HG03196 (cell line): Measurements from ENCODE around the gene NRG4.
"Not testable (repeated sequence)": the region's sequence is repeated elsewhere in the genome, so short reads cannot be mapped to it uniquely, and the experiment has no call there.

Source experiments
- ATAC-seq: cut with Tn5 transposase; IDR thresholded peaks from one replicate; pipeline ENCODE4 v1.9.1; 2021; ENCODE audit not compliant: unreplicated experiment

The NRG4 gene

DNA sequence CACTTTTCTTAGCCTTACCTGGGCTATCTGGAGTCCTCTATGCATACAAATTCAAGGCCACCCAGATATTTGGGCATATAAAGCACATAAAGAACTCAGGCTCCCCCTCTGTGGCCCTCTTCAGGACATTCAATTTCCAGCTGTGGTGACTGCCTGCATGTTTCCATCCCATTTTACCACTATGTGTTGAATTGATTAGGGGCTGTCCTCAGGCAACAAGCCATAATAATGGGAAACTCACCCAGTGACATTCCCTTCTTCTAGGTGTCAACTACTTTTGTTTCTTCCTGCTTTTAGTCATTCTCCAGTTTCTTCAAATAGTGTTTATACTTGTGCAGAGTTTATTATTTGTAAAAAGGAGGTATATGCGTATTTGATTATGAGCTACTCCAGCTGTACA is 18.0 kb downstream of the NRG4 start:
- no peak for ATAC-seq

DNA sequence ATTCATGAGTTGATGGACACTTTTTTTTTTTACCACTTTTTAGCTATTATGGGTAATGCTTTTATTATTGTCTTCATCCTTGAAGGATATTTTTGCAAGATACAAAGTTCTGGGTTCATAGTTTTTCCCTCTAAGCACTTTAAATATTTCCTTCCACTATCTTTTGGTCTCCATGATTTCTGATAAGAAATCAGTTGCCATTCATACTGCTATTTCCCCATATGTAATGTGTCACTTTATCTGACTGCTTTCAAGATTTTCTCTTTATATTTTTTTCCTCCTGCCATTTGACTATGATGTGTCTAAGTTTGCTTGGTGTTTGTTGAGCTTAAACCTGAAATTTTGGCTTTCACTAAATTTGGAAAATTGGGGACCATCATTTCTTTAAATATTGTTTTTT is 19.3 kb downstream of the NRG4 start:
- no peak for ATAC-seq

DNA sequence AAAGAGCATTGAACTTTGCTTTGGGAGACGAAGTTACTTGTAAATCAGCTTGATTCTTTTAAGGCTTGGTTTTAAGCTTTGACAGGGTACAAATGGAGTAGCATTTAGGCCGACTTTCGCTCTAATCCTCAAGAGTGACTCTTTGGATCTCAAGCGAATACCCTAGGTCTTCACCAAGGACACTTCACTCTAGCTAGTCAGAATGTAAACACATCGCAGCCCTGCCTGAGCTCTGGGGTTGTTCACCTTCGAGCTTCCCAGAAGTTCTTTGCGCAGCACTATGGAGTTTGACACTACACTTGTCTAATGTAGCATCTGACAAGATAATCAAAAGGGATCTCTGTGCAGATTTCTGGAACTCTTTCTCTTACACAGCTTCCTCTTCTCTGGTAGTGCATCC is 22.3 kb downstream of the NRG4 start:
- no peak for ATAC-seq

DNA sequence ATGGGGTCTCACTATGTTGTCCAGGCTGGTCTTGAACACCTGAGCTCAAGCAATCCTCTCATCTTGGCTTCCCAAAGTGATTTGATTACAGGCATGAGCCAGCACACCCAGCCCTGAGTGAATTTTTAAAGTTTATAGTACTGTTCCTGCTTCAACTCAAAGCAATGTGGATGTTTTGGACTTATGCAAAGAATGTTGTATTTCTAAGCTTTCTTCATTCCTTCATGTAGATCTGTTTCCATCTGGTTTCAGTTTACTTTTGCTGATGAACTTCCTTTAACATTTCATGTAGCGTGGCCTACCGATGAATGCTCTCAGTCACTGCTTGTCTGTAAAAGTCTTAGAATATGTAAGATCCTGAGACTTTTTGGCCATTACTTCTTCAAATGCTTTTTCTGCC is 23.2 kb downstream of the NRG4 start:
- ATAC-seq: no peak

DNA sequence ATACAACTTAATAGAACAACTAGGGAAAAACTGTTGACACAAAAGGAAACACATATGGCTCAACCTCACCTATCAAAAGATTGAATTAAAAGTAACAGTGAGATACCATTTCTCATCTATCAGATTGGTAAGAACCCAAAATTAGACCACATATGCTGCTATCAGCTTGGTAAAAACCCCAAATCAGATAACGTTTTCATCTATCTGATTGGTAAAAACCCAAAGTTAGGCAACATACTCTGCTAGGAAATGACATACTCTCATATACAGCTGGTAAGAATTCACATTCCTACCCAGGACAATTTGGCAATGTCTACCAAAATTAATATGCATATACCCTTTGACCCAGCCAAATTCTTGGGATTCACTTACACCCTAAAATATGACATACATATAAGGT is 26.3 kb downstream of the NRG4 start:
- ATAC-seq: no peak

DNA sequence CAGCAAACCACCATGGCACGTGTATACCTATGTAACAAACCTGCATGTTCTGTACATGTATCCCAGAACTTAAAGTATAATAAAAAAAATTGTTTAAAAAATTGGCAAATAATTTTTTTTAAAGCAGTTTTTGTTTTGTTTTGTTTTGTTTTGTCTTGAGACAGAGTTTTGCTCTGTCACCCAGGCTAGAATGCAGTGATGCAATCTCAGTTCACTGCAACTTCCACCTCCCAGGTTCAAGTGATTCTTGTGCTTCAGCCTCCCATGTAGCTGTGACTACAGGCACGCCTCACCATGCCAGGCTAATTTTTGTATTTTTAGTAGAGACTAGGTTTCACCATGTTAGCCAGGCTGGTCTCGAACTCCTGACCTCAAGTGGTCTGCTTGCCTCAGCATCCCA is 27.5 kb downstream of the NRG4 start:
- ATAC-seq: not testable (repeated sequence)

DNA sequence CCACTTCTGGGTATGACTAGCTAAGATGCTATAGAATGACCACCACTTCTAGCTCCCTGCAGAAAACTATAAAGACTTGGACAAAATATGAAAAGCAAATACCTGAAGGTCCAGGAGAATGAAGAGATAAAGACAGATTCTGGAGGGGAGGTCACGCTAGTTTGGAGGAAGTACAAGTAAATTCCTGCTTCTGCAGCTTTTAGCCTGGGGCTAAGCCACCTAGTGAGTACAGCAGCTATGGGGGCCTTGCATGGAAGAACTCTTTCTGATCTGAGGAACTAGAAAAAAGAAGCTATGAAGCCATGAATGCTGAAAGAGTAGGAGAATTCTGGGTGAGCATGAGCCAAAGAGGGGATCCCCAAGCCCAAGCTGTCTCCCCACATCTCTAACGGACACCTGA is 29.8 kb downstream of the NRG4 start:
- ATAC-seq: no peak

DNA sequence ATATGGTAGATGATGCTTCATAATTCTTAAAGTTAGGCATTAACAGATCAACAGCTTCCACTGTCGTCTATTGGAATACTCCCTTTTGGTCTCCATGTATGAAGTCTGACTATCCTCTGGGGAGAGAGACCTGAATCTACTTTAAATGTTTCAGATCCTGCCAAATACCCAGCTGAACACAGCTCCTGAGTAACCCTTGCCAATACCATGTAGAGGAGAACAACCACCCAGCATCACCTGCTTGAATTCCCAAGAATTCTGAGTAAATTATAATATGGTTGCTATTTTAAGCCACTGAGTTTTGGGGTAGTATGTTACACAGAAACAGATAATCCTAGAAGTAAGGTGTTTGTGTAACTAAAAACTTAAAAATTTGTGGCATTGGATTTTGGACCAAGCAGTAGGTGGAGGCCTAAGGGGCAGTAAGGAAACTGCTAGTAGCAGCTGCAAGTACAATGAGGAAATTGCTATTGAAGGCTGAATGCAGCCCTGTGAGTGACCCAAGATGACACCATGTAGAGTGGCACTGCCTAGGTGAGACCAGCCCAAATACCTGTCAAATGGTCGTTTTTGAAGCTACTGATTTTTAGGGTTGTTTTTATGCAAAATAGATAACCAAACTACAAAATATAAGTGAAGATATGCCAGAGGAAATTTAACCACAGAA is 30.9 kb downstream of the NRG4 start:
- ATAC-seq: no peak

DNA sequence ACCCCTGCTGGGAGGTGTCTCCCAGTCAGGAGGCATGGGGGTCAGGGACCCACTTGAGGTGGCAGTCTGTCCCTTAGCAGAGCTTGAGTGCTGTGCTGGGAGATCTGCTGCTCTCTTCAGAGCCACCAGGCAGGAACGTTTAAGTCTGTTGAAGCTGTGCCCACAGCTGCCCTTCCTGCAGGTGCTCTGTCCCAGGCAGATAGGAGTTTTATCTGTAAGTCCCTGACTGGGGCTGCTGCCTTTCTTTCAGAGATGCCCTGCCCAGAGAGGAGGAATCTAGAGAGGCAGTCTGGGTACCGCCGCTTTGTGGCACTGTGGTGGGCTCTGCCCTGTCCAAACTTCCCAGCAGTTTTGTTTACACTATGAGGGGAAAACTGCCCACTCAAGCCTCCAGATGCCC is 35.5 kb downstream of the NRG4 start:
- not testable (repeated sequence) for ATAC-seq

DNA sequence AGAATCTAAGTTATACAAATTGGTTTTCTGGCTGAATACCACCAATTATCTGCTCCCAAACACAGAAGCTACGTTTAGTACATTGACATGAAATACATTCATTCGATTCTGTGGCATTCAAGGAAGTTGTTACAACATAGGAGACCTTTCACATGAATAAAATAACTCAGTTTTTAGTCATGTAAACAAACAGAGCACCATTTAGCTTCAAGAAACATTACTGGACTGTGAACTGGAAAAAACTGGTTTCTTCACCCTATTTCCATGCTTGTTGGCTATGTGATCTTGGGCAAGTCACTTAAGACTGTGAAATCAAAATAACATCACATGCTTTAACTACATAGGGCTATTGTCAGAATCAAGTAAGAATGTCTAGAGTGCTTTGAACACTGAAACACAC is 46.2 kb downstream of the NRG4 start:
- no peak for ATAC-seq

DNA sequence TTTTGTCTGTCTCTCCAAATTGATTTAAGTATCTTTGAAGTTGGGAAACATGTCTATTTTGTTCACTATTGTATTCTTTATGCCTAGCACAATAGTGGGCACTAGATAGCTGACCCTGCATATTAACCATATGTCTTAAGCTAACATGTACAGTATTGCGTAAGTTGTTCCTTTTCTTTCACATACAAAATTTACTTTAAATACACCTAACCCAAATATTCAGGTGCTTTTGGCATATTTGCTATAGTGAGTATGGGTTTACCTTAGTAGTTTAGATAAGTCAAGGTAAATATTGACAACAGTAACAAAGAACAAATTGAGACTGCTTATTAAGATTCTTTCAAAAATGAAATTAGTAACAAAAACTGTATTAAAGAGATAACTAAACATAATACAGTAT is 50.9 kb downstream of the NRG4 start:
- ATAC-seq: no peak

DNA sequence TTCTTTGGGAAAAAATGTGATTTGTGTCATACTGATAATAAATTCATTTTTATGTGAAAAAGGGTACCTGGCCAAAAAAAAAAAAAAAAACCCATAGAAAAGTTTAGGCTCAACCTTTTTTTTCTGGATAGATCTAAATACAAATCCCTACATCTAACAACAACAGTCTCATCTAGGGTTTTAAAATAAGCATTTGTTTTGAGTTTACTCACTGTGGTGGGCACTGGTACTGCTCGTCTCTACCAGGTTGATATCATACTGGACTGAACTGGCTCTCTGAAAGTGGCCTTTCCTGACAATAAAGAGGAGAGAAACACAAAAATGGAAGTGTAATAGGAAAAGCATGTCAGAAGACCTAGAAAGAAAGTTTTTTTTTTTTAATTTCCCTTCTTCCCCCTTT is 56.5 kb downstream of the NRG4 start:
- no peak for ATAC-seq

DNA sequence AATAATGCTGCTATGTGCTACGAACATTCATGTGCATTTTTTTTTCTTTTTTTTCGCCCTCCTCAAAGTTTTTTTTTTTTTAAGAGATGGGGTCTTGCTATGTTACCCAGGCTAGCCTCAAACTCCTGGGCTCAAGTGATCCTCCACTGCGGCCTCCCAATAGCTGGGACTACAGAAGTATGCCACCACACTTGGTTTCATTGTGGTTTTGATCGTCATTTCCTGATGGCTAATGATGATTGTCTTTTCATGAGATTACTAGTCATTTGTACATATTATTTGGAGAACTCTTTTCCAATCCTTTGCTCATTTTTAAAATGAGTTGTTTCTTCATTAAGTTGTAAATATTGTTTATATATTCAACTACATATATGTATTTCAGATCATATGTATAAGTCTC is 59.7 kb downstream of the NRG4 start:
- ATAC-seq: no peak

DNA sequence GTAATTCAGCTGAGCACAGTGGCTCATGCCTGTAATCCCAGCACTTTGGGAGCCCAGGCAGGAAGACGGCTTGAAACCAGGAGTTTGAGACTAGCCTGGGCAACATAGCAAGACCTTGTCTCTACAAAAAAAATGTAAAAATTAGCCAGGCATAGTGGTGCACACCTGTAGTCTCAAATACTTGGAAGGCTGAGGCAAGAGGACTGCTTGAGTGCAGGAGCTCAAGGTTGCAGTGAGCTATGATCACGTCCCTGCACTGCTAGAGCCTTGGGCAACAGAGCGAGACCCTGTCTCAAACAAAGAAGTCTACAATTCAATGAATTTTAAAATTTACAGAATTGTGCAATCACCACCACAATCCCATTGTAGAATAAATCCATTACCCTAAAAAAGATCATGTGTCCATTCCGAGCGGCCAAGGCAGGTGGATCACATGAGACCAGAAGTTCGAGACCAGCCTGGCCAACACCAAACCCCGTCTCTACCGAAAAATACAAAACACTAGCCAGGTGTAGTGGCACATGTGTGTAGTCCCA is 63.4 kb downstream of the NRG4 start:
- ATAC-seq: no peak

DNA sequence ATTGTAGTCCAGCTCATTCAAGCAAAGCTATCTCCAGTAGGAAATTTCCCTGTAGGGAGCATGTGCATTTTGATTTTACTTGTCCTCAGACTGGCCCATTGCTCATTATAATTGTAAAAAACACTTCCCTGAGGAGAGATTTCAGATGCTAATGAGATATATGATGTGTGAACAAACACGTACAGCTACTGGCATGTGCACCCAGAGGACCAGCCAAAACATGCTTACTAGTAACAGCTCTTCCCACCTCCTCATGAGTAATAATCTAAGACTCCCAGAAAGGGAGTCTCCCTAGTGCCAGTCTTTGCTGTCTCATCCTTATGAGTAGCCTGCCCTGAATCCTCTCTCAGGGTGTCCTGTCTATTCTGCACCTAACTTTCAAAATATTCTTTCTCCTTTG is 65.1 kb downstream of the NRG4 start:
- no peak for ATAC-seq

DNA sequence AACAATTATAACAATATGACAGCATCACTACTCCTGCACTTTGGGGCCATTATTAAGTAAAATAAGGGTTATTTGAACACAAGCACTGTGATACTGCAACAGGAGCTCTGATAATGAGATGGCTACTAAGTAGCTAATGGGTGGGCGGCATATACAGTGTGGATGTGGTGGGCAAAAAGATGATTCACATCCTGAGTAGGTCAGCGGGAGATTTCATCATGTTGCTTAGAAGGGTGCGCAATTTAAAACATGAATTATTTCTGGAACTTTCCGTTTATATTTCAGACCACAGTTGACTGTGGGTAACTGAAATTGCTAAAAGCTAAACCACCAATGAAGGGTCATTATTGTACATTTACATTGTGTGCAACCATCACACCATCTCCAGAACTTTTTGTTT is 66.3 kb downstream of the NRG4 start:
- no peak for ATAC-seq

DNA sequence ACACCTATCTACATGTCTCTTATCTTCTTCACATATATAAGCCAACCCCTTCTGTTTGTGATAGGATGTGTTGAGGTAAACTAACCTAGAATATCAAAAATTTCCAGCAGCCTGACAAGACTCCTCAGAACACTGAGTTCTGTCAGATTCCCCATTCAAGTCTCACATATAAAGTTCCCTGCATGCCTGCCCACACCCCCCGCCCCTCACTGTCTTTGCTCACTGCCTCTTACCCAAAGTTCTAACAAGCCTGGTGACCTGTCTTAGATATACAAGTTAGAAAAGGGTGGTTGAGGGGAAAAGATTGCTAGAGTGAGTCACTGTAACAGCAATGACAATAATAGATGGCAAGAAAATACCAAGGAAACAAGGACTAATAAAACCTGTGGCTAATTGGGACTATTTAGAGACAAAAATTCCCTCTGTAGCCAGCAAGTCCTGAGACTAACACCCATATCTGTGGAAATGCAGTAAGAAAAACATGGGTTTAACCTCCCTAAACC is 68.5 kb downstream of the NRG4 start:
- no peak for ATAC-seq

DNA sequence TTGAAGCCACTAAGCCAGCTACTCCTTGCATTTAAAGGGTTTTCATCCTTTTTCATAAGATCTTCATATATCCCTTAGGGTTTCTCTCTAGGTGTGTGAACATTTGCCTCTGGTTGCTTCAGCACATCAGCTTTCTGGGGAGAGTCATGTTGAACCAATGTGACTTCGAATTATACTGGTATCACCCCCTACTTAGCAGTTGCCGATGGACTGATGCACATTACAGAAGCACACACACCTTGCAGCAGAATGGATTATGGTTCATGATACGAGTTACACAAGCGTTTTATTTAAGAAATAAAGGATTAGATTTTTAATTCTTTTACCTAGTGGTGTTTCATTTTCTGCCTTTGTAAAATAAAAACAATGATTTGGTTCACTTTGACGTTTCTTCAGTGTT is 69.0 kb downstream of the NRG4 start:
- ATAC-seq: no peak

DNA sequence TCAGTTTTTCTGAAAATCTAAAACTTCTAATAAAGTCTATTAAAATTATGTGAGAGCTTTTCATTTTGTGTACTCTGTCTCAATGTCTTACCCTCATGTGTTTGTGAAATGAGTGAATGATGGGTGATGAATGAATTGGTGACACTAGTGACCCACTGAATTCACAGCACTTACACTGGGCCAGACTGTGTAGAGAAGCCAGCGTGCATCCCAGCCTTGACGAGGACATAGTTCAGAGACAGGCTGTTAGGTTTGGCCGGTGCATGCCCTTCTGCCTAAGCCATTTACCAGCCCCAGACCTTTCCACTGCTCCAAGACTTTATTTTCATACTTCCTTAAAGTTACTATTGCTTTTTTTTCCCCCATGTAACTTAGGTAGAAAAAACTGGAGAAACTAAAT is 69.8 kb downstream of the NRG4 start:
- ATAC-seq: no peak

DNA sequence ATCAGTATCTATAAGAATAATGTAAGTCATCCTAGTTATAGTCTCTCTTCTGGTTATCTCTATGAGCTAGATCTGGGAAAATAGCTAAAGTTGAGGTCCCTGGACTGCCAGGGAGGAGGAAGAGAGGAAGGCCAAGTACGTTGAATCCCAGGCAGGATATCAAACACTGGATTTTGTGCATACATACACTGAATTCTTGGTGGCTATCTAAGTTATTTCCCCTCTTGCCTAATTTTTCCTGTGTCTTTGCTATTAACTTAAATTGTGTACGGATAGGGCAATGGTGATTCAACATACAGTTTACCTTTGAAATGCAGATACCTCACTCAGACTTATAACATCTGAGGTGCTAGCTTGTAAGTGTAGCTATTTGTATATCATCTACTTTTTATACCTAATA is 81.4 kb downstream of the NRG4 start:
- ATAC-seq: no peak

DNA sequence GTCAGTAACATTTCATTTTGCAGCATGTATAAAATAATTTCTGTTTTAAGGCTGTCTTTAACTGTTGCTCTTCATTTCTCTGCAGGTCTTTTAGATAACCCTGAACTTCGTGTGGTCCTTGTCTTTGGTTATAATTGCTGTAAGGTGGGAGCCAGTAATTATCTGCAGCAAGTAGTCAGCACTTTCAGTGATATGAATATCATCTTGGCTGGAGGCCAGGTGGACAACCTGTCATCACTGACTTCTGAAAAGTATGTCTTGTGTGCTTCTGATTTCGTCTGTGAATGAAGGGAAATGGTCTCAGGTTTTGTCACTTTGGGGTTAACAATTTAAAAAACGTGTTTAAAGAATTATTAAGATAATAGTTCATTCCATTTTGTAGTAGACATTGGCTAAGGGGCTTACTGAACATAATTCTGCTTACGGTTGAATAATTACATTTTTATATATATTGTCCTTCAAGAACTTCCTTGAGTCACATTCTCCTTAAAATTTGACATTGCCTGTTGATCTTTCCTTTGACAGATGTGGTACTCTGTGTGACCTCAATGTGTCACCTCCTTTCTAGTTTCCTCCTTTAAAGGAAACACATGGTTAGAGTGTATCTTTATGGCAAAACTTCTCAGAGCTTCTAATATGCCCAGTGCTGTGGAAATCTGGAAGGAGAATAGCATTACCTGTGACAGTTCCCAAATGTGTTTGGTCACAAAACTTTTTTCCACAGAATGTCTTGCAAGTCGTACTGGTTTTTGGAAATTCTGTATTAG is 82.2 kb downstream of the NRG4 start:
- ATAC-seq: no peak
